GM20431 (cell line): ENCODE measurements around the gene SLC49A4.

Experiments
- in situ Hi-C: fragments of 300-500 bp; cut with MseI, MboI; formaldehyde crosslinking; loops from one replicate; pipeline ENCODE4 v1.15.0; 2020; ENCODE audit warnings: low sequenced_read_pairs; ENCODE audit not compliant: unreplicated experiment

Gene SLC49A4

GRCh38 chr3:122784436-122784835, 10.4 kb upstream of the SLC49A4 start:
- in situ Hi-C loops = no loop called here

DNA sequence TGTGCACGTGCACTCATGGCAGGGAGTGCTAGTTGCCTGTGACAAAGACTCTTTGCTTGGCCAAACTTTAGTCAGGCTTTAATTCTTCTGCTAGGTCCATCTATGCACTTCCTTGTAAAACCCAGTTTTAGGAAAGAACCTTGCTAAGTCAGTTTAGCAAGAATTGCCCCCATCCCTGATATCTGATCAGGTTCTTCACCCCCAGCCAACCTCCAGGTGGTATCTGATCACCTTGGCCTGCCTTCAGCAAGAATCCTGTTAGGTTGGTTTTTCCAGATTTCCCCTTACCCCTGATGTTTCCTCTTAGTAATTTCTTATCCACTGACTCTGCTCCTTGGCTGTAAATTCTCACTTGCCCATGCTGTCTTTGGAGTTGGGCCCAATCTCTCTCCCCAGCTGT, 9.6 kb upstream of the SLC49A4 start:
- in situ Hi-C loops = no loop called here

- in situ Hi-C loops = no loop called here
Observed at GRCh38 chr3:122786066-122786465, 8.8 kb upstream of the SLC49A4 start.

GRCh38 chr3:122787872-122788271, 7.0 kb upstream of the SLC49A4 start:
- in situ Hi-C loops = no loop called here

DNA sequence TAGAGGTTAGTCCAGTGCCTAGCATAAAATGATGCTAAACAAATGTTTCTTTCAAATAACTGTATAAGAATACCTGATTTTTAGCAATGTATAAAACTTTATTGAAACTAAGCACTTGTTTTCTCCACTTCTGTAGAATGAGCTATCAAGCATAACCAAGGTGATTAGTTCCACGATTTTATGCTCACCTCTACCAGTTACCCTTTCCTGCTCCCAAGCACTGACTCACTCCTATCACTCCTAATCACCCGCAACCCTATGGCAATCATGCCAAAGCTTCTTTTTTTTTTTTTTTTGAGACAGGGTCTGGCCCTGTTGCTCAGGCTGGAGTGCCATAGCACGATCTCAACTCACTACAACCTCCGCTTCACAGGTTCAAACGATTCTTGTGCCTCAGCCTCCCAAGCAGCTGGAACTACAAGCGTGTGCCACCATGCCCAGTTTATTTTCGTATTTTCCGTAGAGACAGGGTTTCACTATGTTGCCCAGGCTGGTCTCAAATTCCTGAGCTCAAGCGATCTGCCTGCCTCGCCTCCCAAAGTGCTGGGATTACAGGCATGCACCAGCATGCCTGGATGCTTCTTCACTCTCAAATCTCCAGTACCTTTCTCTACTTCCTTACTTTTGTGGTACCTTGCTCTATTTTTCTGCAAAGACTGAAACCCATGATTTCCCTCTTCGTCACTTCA, 5.1 kb upstream of the SLC49A4 start:
- in situ Hi-C loops = no loop called here

DNA sequence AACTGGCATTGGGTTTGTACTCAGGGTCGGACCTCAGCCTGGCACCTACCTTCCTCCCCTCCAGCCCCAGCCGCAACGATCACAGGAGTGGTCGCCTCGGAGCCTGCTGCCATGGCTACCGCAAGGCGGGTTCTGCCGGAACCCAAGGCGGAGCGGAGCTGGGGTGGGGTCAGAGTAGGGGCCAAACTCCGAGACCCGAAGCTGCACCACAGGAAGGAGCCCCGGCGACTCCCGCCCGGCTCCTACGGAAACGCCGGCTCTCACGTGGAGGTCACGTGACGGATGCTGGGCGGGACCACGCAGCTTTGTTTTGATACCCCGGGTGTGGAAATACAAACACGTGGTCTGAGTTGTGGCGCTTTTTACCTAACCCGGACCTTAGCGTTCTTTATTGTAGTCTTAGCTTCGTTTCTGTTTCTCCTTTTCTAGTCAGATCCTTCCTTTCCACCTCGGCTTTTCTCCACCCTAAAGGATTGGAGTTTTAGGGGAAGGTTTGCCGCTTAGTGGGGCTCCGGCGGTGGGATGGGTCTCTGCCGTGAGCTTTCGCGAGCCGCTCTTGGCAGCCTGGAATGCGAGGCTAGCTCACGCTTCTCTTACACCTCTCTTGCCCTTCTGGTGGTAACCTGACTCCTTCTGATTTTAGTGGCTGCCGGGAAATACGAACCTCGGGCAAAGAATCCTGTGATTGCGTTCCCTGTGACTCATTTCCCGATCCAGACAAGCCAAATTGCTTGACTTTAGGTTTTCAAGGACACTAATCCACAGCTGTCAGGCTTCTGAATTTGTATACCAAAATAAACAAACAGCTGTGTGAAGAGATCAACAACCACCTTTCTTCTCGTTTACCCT, 1.1 kb upstream of the SLC49A4 start, which contains the start of gene HSPBAP1:
HSPBAP1 (minus strand) TSS at position 264 of the 849 bp plus-strand sequence; CDS start at position 113, 151 bp downstream.
- in situ Hi-C loops = no loop called here

DNA sequence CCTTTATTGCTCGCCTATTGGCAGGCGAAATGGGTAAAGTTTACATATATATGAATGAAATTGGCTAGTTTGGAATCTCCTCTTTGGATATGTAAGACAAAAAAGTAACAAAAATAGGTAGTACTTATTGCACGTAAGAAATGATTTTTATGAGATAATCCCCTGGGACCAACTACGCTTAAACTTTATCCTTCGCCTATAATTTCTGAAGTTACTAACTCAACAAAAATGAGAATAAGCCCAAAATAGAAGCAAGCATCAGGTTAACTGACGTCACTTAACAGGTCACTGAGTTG, 438 bp upstream of the SLC49A4 start:
- in situ Hi-C loops = no loop called here

GRCh38 chr3:122795674-122796195, 866 bp downstream of the SLC49A4 start:
- in situ Hi-C loops = no loop called here

DNA sequence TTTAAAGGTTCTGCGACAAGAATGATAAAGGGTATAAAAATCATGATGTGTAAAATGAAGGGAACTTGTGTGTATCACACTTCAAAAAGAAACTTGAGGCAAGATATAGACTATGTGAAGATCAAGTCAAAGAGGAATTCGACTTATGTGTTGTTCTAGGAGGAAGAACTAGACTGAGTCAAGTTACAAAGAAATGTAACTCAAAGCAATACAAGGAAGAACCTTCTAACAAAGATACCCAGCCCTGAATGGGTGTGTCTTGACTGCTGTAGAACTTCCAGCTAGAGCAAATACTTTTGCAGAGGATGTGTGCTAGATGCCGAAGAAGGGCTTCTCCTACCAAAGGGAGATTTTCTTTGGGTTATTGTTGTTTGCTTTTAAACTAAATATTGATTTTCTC, 2.4 kb downstream of the SLC49A4 start:
- in situ Hi-C loops = no loop called here

- in situ Hi-C loops = no loop called here
Observed at GRCh38 chr3:122799322-122799721, 4.5 kb downstream of the SLC49A4 start.

DNA sequence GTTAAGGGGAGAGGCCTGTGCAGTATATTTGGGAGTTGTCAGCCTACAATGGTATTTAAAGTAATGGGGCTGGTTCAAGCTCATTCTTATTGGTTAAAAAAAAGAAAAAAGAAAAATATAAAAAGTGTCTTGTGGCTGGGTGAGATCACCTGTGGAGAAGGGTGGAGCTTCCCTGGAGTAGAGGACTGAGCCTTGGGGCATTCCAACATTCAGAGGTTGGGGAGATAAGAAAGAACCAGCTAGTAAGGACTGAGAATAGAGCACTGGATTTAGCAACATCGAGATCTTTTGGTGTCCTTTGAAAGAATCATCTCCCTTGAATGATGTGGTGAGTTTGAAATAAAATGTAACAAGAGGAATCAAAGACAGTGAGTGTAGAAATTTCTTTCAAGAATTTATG, 5.2 kb downstream of the SLC49A4 start:
- in situ Hi-C loops = no loop called here

DNA sequence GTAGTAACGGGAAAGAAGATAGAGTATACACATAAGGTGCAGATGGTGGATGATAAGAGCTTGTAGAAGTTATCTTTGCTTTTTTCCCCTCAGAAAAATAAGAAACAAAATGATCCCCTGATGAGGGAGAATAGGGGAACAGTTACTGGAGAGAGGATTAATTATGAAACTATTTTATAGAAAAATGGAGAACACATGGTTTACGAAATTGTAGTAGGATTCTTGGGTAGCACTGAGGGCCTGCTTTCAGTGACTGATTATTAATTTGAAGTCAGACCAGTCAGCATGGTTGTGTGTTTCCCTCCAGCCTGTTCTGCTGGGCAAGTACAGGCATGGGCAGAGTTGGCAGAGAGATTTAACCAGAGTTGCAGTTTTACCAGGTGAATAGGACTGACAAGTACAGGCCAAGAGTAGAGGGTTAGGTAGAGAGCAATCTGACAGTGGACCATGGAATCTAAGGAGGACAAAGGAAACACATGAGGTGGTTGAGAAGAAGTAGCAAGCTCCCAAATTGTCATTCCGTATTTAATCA, 5.9 kb downstream of the SLC49A4 start:
- in situ Hi-C loops = no loop called here

DNA sequence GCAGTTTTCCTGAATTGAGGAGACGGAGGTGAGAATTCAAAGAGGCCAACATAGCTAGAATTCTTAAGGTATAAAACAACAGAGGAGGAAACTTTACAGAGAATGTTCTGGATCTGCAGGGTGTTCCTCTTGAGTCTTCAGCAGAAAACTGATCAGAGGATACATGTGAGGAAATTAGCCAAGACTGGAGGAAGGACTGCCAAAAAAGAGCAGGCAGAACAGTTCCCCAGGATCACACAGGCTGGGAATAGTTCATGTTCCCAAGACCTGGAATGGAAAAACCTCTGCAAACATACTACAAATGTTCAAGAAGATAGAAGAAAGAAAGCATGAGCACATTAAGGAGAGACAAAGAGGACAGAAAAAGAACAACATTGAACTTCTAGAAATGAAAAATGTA, 7.5 kb downstream of the SLC49A4 start:
- in situ Hi-C loops = no loop called here

- in situ Hi-C loops = no loop called here
Observed at GRCh38 chr3:122803977-122804376, 9.1 kb downstream of the SLC49A4 start.

- in situ Hi-C loops = no loop called here
Observed at GRCh38 chr3:122810734-122811133, 15.9 kb downstream of the SLC49A4 start.

DNA sequence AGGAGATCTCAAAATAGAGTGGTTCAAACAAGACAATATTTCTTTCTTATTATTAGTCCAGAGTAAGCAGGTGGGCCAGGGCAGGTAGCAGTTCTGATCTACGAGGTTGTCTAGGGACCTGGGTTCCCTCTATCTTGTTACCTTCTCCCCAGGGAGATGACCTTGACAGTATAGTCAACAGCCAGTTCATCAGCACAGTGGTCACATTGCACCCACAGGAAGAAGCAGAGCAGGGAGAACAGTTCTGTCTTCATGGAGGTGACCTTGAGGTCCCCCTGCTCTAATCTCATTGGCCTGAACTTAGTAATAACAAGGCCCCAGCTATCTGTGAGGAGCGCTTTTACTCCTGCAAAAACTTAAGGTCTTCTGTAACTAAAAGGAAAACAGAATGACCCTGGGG, 21.7 kb downstream of the SLC49A4 start:
- in situ Hi-C loops = no loop called here

- in situ Hi-C loops = no loop called here
Observed at GRCh38 chr3:122824465-122825381, 29.9 kb downstream of the SLC49A4 start.

- in situ Hi-C loops = no loop called here
Observed at GRCh38 chr3:122825460-122825859, 30.6 kb downstream of the SLC49A4 start.

DNA sequence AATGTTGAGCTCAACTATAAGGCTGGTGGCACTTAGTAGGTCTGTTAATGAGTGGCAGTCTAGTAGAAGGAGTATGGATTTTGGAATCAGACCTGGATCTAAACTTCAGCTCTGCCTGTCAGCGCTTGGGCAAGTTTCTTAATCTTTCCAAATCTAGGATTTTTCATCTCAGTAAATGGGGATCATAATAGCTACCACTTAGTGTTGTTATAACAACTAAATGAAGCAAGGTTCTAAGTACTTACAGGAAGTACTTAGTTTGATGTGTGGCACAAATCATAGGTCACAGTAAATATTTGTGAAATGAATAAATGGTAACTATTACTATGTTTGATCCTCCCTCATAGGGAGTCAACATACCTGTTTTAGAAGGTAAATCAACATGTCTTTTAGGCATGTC, 31.4 kb downstream of the SLC49A4 start:
- in situ Hi-C loops = no loop called here

- in situ Hi-C loops = no loop called here
Observed at GRCh38 chr3:122828281-122828680, 33.4 kb downstream of the SLC49A4 start.
